Fibroblast of peridontal ligament (primary cell): ENCODE results near the gene HOXA1.

Experiments used
- DNase-seq: peaks from one replicate; pipeline ENCODE4 v3.0.0-alpha.2; 2010; ENCODE audit errors: extremely low read depth

HOXA1 gene

GRCh38 chr7:27092819-27093110 lies 3.0 kb downstream of the HOXA1 start:
- DNase-seq: no peak

DNA sequence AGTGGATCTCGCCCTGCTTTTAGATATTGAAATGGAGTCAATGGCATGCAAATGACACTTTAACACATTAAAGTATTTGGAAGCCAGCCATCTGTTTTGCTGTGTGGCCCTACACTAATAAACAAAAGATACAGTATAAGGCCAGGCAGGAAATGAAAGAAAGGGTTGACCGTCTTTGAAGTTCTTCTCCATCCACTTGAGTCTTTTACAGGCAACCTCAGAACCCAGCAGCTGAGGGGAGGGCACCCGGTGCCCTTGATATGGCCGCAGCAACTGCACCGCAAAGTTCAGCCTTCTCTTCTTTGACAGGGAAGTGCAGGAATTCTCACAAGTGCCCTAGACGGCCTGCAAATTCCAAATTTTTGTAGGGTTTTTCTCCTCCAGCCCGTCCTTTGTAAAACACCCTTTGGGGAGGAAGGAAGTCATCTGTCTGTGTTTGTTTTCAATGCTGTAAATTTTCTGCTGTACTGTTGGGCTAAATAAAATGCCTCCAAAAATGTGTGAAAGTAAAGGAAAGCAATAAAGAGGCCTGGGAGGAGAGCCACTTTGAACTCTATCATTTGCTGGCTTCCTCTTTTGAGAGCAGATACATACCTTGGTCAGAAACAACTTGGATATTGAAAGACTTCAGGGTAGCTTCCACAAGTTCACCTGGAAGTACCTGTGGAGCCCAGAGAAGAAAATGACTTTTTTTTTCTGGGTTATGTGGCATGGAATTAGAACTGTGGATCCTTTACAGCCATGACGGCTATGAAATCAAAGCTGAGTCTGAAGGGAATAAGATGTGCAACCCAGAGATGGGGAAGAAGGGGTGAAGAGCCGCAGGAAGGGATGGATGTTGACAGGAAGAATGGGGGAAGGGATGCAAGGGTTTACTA lies 3.6 kb downstream of the HOXA1 start:
- no peak for DNase-seq

DNA sequence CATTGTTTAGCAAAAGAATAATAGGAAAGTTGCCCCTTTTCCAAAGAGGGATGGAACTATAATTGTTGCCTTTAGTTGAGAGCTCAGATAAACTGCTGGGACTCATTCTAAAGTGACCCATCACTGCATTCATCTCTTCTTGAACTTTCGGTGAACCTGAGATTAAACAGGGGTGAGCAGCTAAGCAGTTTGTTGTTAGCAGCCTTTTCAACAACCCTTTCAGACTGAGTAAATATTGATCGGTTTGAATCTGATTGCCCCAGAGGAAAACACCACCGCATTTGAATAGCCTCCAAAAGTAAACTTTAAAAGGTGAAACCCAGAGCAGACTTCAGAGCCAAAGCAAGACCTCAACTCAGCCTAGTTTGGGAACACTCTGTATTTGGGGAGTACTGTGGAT lies 4.7 kb downstream of the HOXA1 start:
- no peak for DNase-seq

- no peak for DNase-seq
These were observed 7.5 kb downstream of the HOXA1 start for GRCh38 chr7:27088002-27088922.

DNA sequence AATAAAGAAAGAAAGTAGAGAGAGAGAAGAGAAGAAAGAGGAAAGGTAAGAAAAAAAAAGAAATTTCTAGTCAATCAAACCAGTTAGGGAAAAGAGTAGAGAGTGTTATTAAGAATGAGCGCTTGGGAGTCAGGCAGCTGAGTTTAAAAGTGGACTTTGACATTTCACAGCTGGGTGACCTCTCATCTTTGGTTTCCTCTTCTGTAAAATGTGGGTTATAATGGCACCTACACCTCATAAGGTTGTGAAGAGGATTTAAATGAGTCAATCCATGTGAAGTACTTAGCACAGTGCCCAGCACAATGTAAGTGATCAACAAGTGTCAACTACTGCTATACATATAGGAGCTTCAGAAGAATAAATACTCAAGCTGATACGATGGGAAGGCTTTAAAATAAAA lies 12.2 kb downstream of the HOXA1 start:
- DNase-seq: no peak

DNA sequence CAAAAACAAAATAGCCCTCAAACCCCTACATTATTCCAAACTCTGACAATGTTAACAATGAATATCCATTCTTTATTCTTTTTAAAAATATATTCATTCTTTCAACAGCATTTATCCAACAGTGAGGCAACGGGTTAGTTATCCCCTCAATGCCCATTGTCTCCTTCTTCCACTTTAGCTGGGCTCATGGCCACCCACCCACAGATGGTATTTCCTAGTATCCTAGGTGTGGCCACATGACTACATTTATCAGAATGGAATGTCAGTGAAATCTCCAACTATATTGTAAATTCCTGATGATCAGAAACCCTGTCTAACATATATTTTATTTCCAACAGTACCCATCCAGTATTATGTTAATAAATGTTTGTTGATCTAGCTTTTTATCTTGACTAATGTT lies 13.6 kb downstream of the HOXA1 start:
- no peak for DNase-seq

DNA sequence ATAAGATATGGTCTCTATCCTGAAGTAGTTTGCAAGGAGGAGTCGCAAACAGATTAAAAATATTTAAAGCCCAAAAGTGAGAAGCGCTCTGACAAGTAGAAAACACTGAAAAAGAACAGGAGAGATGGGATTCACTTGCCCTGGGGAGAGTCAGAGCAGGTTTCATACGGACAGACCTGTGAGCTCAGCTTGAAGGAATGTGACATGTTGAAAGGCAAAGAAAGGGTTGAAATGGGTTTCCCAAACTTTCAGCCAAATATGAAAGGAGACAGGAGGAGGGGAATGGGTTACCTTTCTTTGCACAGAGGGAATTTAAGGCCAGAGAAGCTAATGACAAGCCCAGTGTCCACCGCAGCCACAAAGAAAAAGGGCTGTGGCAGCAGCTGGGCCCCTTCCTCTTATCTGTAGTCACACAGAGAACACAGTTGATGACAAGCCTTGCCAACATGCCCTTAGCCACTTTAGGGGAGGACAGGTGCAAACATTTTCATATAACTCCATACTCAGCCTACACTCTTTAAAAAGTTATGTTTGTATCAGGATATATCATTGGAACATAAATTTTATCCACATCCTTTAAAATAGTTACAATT lies 14.9 kb downstream of the HOXA1 start:
- no peak for DNase-seq

- DNase-seq: no peak
These were observed 16.4 kb downstream of the HOXA1 start for GRCh38 chr7:27079234-27079975.

GRCh38 chr7:27078616-27079233 lies 17.1 kb downstream of the HOXA1 start:
- no peak for DNase-seq

- DNase-seq: no peak
These were observed 22.7 kb downstream of the HOXA1 start for GRCh38 chr7:27073076-27073475.

- no peak for DNase-seq
These were observed 24.0 kb downstream of the HOXA1 start for GRCh38 chr7:27071622-27072390.

DNA sequence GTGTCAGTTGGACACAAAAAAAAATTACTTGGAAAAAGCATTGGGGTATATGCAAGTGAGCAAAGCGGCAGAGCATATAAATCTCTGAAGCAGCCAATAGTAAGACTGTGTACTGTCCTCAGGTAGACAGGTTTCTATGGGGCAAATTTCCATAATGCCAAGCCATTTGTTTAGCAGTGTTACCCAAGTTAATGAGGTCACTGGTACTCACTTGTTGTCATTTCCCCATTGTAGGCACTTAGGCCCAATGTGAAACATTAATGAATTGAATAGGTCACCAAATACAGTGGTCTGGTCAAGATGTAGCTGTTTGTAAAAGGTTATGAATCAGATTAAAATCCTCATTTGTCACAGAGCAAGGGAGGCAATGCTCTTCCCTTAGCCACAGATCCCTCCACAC lies 27.5 kb downstream of the HOXA1 start:
- DNase-seq: no peak

DNA sequence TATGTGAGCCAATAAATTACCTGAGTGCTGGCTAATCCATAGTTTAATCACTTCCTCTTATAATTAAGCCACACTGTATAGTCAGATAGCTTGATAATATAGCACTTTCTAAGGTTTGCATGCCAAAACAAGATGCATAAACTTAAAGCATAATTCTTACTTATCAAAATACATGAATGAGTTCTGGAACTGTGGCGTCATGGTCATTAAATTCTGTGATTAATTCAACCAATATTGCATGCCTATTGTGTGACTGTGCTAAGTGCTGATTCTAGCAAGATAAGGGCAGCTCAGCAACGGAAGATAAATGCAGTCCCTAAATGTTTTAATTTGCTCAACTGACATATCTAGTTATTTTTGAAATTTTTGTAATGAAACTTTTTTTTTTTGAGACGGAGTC lies 29.7 kb downstream of the HOXA1 start:
- no peak for DNase-seq

DNA sequence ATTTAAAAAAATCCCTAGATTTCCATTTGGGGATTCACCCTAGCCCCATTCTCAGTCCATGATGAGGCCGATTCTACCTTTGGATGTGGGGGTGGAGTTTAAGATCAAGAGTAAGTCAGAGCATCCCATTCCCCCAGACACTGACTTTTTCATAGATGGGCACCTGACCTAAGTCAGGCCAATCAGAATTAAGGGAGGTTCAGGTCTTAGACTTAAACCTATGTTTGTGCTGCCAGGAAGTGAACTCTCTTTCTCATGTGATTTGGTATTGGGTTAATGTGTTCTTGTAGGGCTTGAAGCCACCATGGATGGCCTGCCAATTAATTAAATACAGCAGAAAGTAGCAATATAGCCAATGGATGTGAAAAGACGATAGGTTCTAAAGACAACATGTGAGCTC lies 30.1 kb downstream of the HOXA1 start:
- no peak for DNase-seq

DNA sequence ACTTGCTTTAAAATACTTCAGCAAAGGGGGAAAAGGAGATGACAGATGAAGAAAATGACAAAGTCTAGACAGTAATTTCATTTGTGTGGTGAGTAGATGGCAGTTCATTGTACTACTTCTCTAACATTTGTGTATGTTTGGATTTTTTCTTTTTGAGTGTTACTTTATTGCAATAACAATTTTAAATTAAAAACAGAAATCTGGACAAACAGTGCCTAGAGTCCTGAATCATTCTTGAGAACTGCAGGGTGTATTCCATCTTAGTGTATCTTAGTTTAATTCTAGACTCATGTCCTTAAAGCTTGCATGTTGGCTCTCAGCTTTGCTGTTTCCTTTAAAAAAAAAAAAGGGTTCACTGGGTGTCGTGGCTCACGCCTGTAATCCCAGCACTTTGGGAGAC lies 31.1 kb downstream of the HOXA1 start:
- no peak for DNase-seq

DNA sequence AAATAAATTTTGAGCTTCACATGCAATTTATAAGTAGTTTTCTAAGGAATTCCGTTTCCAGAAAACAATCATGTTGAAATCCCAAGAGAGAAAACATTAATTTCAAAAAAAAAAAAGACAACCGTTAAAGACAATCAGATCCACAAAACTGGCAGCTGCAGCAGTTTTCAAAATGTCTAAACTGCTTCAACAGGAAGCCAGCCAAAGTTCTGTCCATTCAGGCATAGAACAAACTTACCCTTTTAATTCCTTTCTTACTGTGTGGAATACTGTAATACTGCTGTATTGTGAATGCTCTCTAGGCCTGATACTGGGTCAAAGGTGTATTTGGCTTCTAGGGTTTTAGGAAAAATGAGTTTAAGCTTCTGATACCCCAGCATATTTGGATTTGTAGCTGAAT lies 31.6 kb downstream of the HOXA1 start:
- DNase-seq: no peak

GRCh38 chr7:27062946-27063345 lies 32.9 kb downstream of the HOXA1 start:
- no peak for DNase-seq

DNA sequence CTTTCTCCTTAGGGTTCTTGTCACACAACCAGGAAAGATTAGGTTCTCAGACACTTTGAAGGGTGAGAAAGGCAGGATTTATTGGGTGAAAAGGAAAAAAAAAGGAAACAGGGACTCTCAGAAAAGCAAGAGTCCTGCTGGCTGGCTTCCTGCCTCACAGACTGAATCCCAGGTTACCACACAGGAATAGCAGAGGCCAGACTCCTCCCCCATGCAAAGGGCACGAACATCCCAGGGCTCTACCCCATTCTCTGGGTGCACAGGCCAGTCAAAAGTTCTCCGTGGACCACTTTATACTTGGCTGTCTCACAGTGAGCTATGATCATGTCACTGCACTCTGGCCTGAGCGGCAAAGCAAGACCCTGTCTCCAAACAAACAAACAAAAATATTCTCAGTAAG lies 42.6 kb downstream of the HOXA1 start:
- DNase-seq: no peak

GRCh38 chr7:27051451-27051850 lies 44.3 kb downstream of the HOXA1 start:
- DNase-seq: no peak

DNA sequence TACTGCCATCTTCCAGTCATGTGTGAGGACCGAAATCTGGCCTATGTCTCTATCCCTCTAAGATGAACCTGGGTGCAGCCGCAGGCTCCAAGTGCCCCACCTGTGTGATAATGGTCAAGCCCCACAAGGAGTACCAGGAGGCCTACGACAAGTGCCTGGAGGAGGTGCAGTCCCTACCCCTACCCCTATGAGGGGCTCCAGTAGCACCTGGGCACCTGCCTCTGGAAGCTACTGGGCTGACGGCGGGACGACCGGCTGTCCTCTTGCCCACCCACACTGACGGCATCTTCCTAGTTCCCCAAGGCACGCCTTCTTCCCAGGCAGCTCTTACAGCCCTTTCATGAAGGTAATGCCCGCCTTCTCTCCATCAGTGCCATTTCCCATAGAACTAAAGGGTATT lies 47.4 kb downstream of the HOXA1 start:
- DNase-seq: no peak
